GM20000 (cell line): ENCODE results near the gene CAMTA1.

Source experiments
- DNase-seq: peaks from one replicate; pipeline ENCODE4 v3.0.0; 2012; ENCODE audit warnings: low spot score
- CTCF ChIP-seq: IDR thresholded peaks from 2 replicates; pipeline ENCODE4 v1.5.1; 2012; ENCODE audit warnings: mild to moderate bottlenecking, control low read depth; ENCODE audit errors: extremely low read depth, missing control alignments

The CAMTA1 gene

GRCh38 chr1:7418442-7419080 is 633.3 kb downstream of the CAMTA1 start:
- no peak for DNase-seq

GRCh38 chr1:7420098-7420445 is 634.8 kb downstream of the CAMTA1 start:
- no peak for DNase-seq
- no peak for TF ChIP-seq CTCF

More at GRCh38 chr1:7418442-7419080, 633.3 kb downstream of the CAMTA1 start:
- no peak for TF ChIP-seq CTCF

- no peak for TF ChIP-seq CTCF
Measured at GRCh38 chr1:7420470-7421100, 635.3 kb downstream of the CAMTA1 start.

GRCh38 chr1:7421471-7422075 is 636.3 kb downstream of the CAMTA1 start:
- DNase-seq = no peak
- no peak for TF ChIP-seq CTCF

More at GRCh38 chr1:7420470-7421100, 635.3 kb downstream of the CAMTA1 start:
- no peak for DNase-seq

- no peak for TF ChIP-seq CTCF
- no peak for DNase-seq
Measured at GRCh38 chr1:7422081-7422480, 636.8 kb downstream of the CAMTA1 start.

- DNase-seq = no peak
- no peak for TF ChIP-seq CTCF
Measured at GRCh38 chr1:7422561-7422960, 637.3 kb downstream of the CAMTA1 start.

GRCh38 chr1:7422966-7423365 is 637.7 kb downstream of the CAMTA1 start:
- no peak for DNase-seq
- TF ChIP-seq CTCF = no peak
